Esophagus muscularis mucosa (tissue), 4 donors: ENCODE data around the gene CSNK1G1. TPM values are rescaled to one million over a fixed set of nuclear protein-coding genes. Genes with fewer than 3 reads are reported as not detected.
"Not testable (repeated sequence)": the region's sequence is repeated elsewhere in the genome, so short reads cannot be mapped to it uniquely, and the experiment has no call there.

ENCODE experiments used
- DNase-seq: peaks from one replicate; pipeline ENCODE4 v3.0.0-alpha.2; 2017; ENCODE audit errors: extremely low spot score
- H3K27ac ChIP-seq, 4 donors: fragments of 200-600 bp; sonication (generic); replicated peaks in 1 of 4; 1 replicate in 3 of 4; 2 replicates in 1 of 4; pipeline ENCODE4 v1.5.1; 2016 to 2019; ENCODE audit warnings: mild to moderate bottlenecking in 1 of 4
- H3K27me3 ChIP-seq, 4 donors: fragments of 200-600 bp; sonication (generic); one replicate each; pipeline versions ENCODE4 v1.5.1 to v1.6.0; 2016 to 2019
- H3K36me3 ChIP-seq, 4 donors: fragments of 200-600 bp; sonication (generic); one replicate each; pipeline ENCODE4 v1.5.1; 2016 to 2019
- H3K4me1 ChIP-seq, 4 donors: fragments of 200-600 bp; sonication (generic); one replicate each; pipeline ENCODE4 v1.5.1; 2016 to 2019
- H3K4me3 ChIP-seq, 4 donors: fragments of 200-600 bp; sonication (generic); 1 replicate in 2 of 4; 2 replicates in 2 of 4; pipeline ENCODE4 v1.5.1; 2016 to 2019; ENCODE audit warnings: mild to moderate bottlenecking in 4 of 4, moderate library complexity in 1 of 4
- H3K9me3 ChIP-seq, 4 donors: fragments of 200-600 bp; sonication (generic); 1 replicate in 3 of 4; 2 replicates in 1 of 4; pipeline ENCODE4 v1.5.1; 2016 to 2019
- EP300 ChIP-seq: sonication (generic); formaldehyde crosslinking; IDR thresholded peaks from one replicate; pipeline ENCODE4 v1.6.1; 2017; ENCODE audit warnings: antibody characterized with exemption
- POLR2A ChIP-seq: fragments of 450-650 bp; IDR thresholded peaks from one replicate; pipeline ENCODE4 v1.6.1; 2017; ENCODE audit warnings: antibody characterized with exemption, moderate library complexity, mild to moderate bottlenecking, low read depth
- POLR2AphosphoS5 ChIP-seq, 2 donors: sonication (generic); formaldehyde crosslinking; IDR thresholded peaks; one replicate each; pipeline ENCODE4 v1.6.1; 2017; ENCODE audit warnings: antibody characterized with exemption in 2 of 2
- WGBS: methylation state at CpG from one replicate; pipeline ENCODE4 v1.1.5; 2018; 5-methylcytosine and 5-hydroxymethylcytosine counted together
- intact Hi-C: fragments of 100-400 bp; cut with DNase I; formaldehyde crosslinking; loops from one replicate; pipeline ENCODE4 v1.15.1; 2023
- total RNA-seq, 4 donors: library from RNA; depleted of rRNA; stranded (reverse); fragments of >200 nt; gene quantifications; one replicate each; pipeline versions ENCODE4 v1.1.0 to v1.2.1, GENCODE V29; 2016
- TF ChIP-seq, protein P1 (sequence below), 3 experiments: fragments of 200-600 bp in 2 of 3; fragments of 450-650 bp in 1 of 3; sonication (generic) in 2 of 3; IDR thresholded peaks; one replicate each; pipeline ENCODE4 v1.5.1; 2017 to 2019; ENCODE audit warnings: antibody characterized with exemption in 3 of 3, mild to moderate bottlenecking in 2 of 3, moderate library complexity in 1 of 3

Gene CSNK1G1
- total RNA-seq, 4 donors from 2014 or later = 9.1 to 11.2 (median 10.1) TPM

DNA sequence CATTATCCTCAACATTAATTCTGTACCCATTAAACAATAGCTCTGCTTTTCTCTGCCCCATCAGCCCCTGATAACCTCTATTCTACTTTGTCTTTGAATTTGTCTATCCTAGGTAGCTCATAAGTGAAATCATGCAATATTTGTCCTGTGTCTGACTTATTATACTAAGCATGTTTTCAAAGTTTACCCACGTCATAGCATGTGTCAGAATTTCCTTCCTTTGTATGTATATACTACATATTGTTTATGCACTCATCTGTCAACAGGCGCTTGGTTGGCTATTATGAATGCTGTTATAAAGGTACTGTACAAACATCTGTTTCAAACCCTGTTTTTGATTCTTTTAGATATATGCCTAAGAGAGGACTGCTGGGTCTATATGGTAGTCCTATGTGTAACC lies 18.2 kb downstream of the CSNK1G1 start:
- Histone ChIP-seq H3K4me1 (peaks cover 0 to 21% (median 10%) of the 10 kb centered on the region in 4 donors), H3K4me3 (no peak overlapping the region), H3K27ac (no peak overlapping the region), H3K36me3 (peaks cover 0 to 13% (median 8%) of the 10 kb centered on the region in 4 donors), H3K27me3 (no peaks in the 10 kb centered on the region), H3K9me3 (no peaks in the 10 kb centered on the region)
- 76% methylated on average over 2 of the region's 2 CpGs for WGBS
- DNase-seq = no peak
- intact Hi-C loops = no loop called here
- TF ChIP-seq POLR2AphosphoS5 (IDR thresholded peaks at IDR 0.05) (no peak), EP300 (no peak), POLR2A (no peak)
- TF ChIP-seq, protein P1, sequence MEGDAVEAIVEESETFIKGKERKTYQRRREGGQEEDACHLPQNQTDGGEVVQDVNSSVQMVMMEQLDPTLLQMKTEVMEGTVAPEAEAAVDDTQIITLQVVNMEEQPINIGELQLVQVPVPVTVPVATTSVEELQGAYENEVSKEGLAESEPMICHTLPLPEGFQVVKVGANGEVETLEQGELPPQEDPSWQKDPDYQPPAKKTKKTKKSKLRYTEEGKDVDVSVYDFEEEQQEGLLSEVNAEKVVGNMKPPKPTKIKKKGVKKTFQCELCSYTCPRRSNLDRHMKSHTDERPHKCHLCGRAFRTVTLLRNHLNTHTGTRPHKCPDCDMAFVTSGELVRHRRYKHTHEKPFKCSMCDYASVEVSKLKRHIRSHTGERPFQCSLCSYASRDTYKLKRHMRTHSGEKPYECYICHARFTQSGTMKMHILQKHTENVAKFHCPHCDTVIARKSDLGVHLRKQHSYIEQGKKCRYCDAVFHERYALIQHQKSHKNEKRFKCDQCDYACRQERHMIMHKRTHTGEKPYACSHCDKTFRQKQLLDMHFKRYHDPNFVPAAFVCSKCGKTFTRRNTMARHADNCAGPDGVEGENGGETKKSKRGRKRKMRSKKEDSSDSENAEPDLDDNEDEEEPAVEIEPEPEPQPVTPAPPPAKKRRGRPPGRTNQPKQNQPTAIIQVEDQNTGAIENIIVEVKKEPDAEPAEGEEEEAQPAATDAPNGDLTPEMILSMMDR (IDR thresholded peaks at IDR 0.05) = no peak

DNA sequence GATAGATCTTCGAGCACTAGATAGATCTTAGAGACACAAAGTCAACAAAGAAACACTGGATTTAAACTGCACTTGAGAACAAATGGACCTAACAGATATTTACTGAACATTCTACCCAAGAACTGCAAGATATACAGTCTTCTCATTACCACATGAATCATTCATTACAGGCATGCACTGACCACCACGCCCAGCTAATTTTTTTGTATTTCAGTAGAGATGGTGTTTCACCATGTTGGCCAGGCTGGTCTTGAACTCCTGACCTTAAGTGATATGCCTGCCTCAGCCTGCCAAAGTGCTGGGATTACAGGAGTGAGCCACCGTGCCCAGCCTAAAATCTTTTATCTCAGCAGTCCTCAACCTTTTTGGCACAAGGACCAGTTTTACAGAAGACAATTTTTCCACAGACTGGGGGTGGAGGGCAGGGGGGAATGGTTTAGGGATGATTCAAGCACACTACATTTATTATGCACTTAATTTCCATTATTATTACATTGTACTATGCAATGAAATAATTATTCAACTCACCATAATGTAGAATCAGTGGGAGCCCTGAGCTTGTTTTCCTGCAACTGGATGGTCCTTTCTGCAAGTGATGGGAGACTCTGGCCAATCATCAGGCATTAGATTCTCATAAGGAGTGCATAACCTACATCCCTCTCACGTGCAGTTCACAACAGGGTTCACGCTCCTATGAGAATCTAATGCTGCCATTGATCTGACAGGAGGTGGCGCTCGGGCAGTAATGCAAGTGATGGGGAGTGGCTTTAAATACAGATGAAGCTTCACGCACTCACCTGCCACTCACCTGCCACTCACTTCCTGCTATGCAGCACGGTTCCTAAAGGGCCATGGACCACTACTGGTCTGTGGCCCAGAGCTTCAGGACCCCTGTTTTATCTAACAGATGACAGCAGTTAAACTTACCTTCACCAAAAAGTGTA lies 21.7 kb downstream of the CSNK1G1 start:
- H3K4me1 ChIP-seq = peaks cover 0 to 13% (median 9%) of the 10 kb centered on the region in 4 donors
- WGBS = 74% methylated on average over 9 of the region's 9 CpGs
- DNase-seq = no peak
- TF ChIP-seq EP300 (no peak), POLR2AphosphoS5 (IDR thresholded peaks at IDR 0.05) (no peak), POLR2A (no peak)
- TF ChIP-seq, protein P1 (IDR thresholded peaks at IDR 0.05) = no peak
- no peaks in the 10 kb centered on the region for H3K9me3 ChIP-seq
- intact Hi-C loops = no loop called here
- no peak overlapping the region for H3K27ac ChIP-seq
- no peak overlapping the region for H3K4me3 ChIP-seq
- no peaks in the 10 kb centered on the region for H3K27me3 ChIP-seq
- no peaks in the 10 kb centered on the region for H3K36me3 ChIP-seq

DNA sequence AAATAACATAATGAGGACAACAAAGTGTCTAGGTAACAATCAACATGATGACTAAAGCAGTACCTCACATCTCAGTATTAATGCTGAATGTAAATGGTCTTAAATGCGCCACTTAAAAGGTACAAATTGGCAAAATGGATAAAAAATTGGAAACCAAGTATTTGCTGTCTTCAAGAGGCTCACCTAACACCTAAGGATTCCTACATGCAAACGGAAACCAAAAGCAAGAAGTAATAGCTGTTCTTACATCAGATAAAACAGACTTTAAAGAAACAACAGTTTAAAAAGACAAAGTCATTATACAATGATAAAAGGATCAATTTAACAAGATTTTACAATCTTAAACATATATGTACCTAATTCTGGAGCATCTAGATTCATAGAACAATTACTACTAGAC lies 22.5 kb downstream of the CSNK1G1 start:
- DNase-seq = no peak
- TF ChIP-seq EP300 (no peak), POLR2A (no peak)
- TF ChIP-seq, protein P1 (IDR thresholded peaks at IDR 0.05) = no peak
- Histone ChIP-seq H3K4me3 (no peak overlapping the region), H3K9me3 (no peaks in the 10 kb centered on the region), H3K27ac (no peak overlapping the region), H3K36me3 (no peaks in the 10 kb centered on the region), H3K4me1 (peaks cover 0 to 13% (median 9%) of the 10 kb centered on the region in 4 donors), H3K27me3 (no peaks in the 10 kb centered on the region)
- 88% methylated on average over 2 of the region's 2 CpGs for WGBS
- intact Hi-C loops = no loop called here

DNA sequence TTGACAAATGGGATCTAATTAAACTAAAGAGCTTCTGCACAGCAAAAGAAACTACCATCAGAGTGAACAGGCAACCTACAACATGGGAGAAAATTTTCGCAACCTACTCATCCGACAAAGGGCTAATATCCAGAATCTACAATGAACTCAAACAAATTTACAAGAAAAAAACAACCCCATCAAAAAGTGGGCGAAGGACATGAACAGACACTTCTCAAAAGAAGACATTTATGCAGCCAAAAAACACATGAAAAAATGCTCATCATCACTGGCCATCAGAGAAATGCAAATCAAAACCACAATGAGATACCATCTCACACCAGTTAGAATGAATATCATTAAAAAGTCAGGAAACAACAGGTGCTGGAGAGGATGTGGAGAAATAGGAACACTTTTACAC lies 24.3 kb downstream of the CSNK1G1 start:
- H3K36me3 ChIP-seq, H3K27ac ChIP-seq, H3K27me3 ChIP-seq, H3K9me3 ChIP-seq, DNase-seq, H3K4me3 ChIP-seq, intact Hi-C loops: not testable (repeated sequence)
- no CpG with 5 or more reads among the region's 3 CpGs for WGBS
- H3K4me1 ChIP-seq = peaks cover 0 to 13% (median 9%) of the 10 kb centered on the region in 4 donors

DNA sequence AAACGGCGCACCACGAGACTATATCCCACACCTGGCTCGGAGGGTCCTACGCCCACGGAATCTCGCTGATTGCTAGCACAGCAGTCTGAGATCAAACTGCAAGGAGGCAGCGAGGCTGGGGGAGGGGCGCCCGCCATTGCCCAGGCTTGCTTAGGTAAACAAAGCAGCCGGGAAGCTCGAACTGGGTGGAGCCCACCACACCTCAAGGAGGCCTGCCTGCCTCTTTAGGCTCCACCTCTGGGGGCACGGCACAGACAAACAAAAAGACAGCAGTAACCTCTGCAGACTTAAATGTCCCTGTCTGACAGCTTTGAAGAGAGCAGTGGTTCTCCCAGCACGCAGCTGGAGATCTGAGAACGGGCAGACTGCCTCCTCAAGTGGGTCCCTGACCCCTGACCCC lies 29.0 kb downstream of the CSNK1G1 start:
- H3K27me3 ChIP-seq, H3K9me3 ChIP-seq, H3K27ac ChIP-seq, H3K4me3 ChIP-seq, H3K4me1 ChIP-seq, intact Hi-C loops, H3K36me3 ChIP-seq, DNase-seq: not testable (repeated sequence)
- WGBS = no CpG with 5 or more reads among the region's 15 CpGs

DNA sequence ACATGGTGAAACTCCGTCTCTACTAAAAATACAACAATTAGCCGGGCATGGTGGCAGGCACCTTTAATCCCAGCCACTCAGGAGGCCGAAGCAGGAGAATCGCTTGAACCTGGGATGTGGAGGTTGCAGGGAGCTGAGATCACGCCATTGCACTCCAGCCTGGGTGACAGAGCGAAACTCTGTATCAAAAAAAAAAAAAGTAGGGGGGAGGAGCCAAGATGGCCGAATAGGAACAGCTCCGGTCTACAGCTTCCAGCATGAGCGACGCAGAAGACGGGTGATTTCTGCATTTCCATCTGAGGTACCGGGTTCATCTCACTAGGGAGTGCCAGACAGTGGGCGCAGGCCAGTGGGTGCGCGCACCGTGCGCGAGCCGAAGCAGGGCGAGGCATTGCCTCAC lies 29.5 kb downstream of the CSNK1G1 start:
- H3K4me3 ChIP-seq, H3K4me1 ChIP-seq, H3K27ac ChIP-seq, H3K36me3 ChIP-seq, H3K27me3 ChIP-seq, DNase-seq, H3K9me3 ChIP-seq, intact Hi-C loops: not testable (repeated sequence)
- WGBS = 95% methylated on average over 12 of the region's 20 CpGs
